HG02571 (cell line): Measurements from ENCODE around the gene VAMP5.
A peak's percentile ranks its signal among the peaks of the same experiment; 100 is the strongest.
"Not testable (repeated sequence)": the region's sequence is repeated elsewhere in the genome, so short reads cannot be mapped to it uniquely, and the experiment has no call there.

ENCODE experiments used
- ATAC-seq: cut with Tn5 transposase; IDR thresholded peaks from one replicate; pipeline ENCODE4 v1.9.1; 2021; ENCODE audit warnings: mild to moderate bottlenecking, moderate library complexity; ENCODE audit not compliant: unreplicated experiment

Gene VAMP5

GRCh38 chr2:85549826-85550225 lies 34.4 kb upstream of the VAMP5 start:
- ATAC-seq = no peak

GRCh38 chr2:85550486-85550885 lies 33.7 kb upstream of the VAMP5 start:
- ATAC-seq = no peak

DNA sequence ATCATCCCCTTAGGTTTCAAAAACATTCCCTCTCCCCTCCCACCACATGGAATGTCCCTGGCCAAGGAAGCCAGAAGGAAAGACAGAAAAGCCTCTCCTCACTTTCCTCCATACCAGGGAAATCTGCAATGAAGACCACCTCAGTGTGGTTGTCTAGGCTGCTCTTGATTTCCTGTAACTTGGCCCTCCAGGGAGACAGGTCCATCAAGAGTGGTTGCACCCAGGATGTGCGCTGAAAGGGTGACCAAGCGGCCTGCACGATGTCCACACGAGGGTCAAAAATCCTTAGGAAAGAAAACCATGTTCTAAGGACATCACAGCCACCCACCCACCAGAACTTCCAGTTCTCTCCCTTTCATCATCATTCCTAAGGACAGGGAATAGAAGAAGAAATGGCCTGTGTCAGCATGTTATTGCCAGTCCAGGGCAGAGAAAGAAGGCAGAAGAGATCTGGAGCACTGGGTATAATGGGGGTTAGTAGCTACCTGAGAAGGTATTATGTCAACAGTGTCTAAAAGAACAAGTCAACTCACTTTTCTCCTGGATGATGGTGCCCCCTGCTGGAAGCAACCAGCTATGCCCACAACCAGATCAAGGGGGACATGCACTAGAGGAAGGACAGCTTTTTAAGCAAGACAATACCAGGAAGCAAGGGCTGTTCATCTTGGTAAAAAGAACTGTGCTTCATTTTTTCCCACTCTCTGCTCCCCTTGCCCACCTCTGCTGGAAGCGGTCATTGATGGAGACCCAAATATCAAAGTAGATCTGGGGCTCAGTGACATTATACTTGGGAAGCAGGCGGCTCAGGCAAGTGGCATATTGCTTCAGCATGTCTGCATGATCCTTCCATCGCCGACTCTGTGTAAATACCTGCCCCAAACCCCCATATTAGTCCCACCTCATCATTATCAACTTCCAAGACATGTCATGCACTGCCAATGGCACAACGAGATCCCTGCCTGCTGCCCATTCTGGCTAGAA lies 32.2 kb upstream of the VAMP5 start:
- no peak for ATAC-seq

- no peak for ATAC-seq
Observed at GRCh38 chr2:85553184-85553583, 31.0 kb upstream of the VAMP5 start.

- no peak for ATAC-seq
Observed at GRCh38 chr2:85554980-85555612, 29.1 kb upstream of the VAMP5 start.

DNA sequence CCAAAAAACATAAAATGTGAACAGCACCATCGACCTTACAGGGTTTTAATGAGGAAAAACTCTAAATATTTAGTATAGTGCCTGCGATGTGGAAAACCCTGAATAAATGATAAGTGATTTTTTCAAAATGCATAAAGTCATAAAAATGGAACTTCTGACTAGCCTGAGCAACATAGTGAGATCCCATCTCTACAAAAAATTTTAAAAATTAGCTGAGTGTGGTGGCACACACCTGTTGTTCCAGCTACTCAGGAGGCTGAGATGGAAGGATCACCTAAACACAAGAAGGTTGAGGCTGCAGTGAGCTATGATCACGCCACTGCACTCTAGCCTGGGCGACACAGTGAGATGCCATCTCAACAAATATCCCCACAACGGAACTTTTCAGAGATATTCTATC lies 27.1 kb upstream of the VAMP5 start:
- no peak for ATAC-seq

DNA sequence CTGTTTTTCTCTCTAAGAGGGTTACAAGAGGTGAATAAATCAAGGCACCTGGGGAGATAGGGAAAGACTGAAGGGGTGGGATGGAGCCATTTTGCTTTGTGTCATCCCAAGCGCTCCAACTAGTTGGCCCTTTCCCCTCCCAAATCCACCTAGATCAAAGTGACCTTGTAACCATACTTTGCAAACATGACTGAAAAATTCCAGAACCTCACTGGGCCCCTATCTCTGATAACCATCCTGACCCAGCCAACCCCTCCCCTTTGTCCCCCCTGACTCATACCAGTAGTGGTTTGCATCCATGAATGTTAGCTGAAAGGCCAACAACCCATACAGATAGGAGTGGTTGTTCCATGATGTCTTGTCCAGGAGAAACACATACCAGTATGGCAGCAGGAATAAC lies 26.1 kb upstream of the VAMP5 start:
- ATAC-seq = no peak

DNA sequence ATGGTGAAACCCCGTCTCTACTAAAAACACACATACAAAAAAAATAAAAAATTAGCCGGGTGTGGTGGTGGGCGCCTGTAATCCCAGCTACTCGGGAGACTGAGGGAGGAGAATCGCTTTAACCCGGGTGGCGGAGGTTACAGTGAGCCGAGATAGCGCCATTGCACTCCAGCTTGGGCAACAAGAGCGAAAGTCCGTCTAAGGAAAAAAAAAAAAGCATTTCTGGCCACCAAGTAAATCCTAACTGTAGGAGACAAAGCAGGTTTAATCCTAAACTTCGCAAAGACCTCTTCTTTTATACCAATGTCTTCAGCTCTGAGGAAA lies 23.9 kb upstream of the VAMP5 start:
- ATAC-seq = not testable (repeated sequence)

GRCh38 chr2:85560812-85561279 lies 23.4 kb upstream of the VAMP5 start:
- ATAC-seq = peak; percentile 26

DNA sequence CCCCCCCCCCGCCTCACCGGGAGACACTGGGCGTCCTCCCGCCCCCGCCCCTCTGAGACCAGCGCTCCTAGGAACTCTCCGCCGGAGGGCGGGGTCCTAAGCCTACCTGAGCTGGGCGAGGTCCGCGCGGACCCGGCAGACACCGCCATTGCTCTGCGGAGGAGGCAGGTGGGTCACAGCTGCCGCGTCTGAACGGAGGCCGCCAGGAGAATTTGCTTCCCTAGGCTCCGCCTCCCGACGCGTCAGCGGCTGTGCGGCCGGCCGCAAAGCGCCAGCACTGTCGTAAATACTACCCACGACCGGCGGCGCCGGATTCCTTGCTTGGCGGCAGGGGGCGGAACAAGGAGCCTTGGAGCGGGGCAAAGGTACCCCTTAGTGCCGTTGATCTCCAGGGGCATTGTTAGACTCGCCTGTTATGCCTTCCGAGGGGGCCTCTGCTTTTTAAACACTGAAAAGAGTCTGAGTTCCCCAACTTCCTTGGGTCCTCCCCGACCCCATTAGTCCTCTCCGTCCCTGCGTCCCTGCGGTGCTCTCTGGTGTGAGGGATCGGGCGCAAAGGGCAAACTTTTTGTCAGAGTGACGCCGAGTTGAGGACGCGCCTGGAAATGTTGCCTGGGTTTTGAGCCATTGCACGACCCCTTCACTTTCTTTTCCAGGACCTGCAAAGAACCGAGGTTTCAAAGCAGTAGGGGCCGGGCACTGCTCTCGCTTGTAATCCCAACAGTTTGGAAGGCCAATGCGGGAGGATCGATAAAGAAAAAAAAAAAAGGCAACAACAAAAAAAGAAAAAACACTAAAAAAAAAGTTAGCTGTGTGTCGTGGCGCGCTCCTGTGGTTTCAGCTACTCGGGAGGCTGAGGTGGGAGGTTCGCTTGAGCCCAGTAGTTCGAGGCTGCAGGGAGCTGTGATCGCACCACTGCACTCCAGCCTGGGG lies 22.7 kb upstream of the VAMP5 start, which contains the start of gene GGCX:
TSS of gene GGCX (minus strand) at position 214 of the 933 bp plus-strand sequence. CDS start at position 149, 65 bp downstream.
- ATAC-seq = peak; percentile 92

- no peak for ATAC-seq
Observed at GRCh38 chr2:85564144-85564563, 20.1 kb upstream of the VAMP5 start.

DNA sequence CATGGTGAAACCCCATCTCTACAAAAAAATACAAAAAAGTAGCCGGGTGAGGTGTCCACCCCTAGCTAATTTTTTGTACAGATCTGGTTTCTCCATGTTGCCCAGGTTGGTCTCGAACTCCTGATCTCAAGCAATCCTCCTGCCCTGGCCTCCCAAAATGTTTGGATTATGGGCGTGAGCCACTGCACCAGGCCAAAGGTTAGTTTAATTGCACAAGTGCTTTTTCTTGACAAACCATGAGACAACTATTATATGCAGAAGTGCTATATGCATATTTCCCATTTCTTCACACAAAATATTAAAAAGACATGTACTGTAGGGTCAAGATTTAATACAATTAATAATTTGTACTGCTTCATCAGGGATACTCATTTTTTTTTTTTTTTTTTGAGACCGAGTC lies 18.0 kb upstream of the VAMP5 start:
- no peak for ATAC-seq

- no peak for ATAC-seq
Observed at GRCh38 chr2:85575739-85576138, 8.5 kb upstream of the VAMP5 start.

DNA sequence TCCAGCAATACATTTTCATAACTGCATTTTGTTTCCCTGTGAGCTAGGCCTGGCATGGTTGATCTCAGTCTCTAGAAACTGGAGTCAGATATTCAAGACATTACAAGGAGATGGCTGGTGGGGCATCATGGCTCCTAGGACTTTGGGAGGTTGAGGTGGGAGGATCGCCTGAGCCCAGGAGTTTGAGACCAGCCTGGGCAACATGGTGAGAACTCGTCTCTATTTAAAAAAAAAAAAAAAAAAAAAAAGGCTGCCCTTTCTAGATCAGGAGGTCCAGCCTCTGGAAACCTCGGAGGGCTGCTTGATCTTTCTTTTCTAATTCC lies 7.2 kb upstream of the VAMP5 start:
- ATAC-seq = no peak

GRCh38 chr2:85577386-85578242 lies 6.6 kb upstream of the VAMP5 start, which contains the start of gene VAMP8:
Gene VAMP8, plus strand, starts transcription at chr2:85577586. Its CDS starts 61 bp downstream, at chr2:85577647.
- ATAC-seq = peak; percentile 76

DNA sequence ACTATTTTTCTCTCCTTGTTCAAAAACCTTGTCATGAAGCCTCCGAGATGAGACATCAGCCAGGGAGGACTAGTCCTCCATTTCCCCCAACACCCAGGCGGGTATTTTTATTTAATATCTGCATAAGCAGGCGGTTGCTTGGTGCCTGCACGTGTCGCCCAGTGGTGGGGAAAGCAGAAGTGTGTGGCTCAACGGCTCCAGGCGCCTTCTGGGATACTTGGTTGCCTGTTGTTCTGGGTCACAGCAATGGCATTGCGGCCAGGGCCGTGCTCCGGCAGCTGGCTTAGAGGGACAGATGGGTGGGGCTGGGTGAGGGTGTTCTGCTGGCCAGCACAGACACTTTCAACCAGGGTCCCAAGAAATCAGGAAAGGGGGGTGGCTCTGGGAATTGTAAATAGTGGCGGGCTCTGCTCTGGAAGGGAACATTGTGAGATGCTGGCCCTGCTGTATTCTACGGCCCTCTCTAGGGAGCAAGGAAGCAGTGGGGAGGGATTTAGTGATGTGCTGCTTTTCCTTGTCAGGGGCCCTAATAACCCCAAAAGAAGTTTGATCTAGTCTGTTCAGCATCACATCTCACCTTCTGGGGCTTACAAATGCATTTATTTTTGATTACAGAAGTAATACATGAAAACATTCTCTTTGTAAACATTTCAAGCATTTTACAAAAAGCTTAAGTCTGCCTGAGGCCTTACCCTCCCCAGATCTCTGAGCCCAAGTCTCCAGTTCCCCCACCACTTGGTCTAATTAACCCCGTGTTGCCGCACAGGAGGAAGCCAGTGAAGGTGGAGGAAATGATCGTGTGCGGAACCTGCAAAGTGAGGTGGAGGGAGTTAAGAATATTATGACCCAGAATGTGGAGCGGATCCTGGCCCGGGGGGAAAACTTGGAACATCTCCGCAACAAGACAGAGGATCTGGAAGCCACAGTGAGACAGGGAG lies 5.7 kb upstream of the VAMP5 start:
- ATAC-seq = peak; percentile 39

DNA sequence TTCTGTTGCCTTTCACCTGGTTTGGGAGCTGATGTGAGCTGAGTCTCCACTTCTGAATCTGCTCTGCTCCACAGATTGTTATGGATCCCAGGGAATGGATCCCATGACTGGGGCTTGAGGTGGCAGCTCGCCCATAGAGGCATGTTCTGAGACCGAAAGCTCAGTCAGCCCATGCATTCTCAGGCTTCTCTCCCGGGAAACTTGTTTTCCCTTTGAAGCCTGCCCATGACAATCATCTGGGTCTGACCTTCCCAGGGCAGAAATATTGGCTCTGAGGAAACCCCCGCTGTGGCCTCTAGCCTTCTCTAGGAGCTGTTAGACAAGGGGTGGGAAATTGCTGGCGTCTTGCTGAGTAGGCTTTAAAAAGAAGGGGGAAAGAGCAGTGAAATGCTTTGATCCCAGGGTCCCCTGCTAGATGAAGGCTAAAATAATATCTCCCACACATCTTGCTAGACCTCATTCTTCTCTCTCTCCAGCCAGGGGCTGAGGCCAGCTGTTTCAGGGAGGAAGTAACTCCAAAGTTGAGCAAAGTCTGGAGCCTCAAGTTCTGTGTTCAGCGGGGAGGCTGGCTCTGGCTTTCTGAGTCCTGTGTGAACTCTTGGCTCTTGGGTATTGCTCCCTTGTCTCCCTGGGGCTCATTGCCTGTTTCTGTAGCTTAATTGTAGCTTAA lies 4.8 kb upstream of the VAMP5 start:
- ATAC-seq = no peak

GRCh38 chr2:85580206-85580605 lies 4.0 kb upstream of the VAMP5 start:
- no peak for ATAC-seq
